CD4-positive, alpha-beta memory T cell (primary cell): Measurements from ENCODE around the gene THEM5. TPM values are rescaled to one million over a fixed set of nuclear protein-coding genes. Genes with fewer than 3 reads are reported as not detected.

Experiments
- CTCF ChIA-PET: fragments of 350-600 bp; sonication (Branson Sonifier 250); formaldehyde crosslinking; loops from one replicate; lab custom pipeline; 2021; ENCODE audit warnings: inconsistent platforms; ENCODE audit not compliant: partially characterized antibody; lab: Charles Lee
- POLR2A ChIA-PET: fragments of 350-600 bp; sonication (Branson Sonifier 250); formaldehyde crosslinking; loops from one replicate; lab custom pipeline; 2021; ENCODE audit not compliant: partially characterized antibody; lab: Charles Lee
- DNase-seq, 5 donors: peaks; one replicate each; pipeline versions ENCODE4 v3.0.0 to v3.0.0-alpha.2; 2020 to 2022; ENCODE audit warnings: mixed read lengths in 1 of 5
- H3K27ac ChIP-seq: one replicate; pipeline ENCODE4 v1.7.0; 2013; ENCODE audit warnings: low read depth, low read length
- H3K27me3 ChIP-seq: 2 replicates; pipeline ENCODE4 v1.7.0; 2013; ENCODE audit warnings: mild to moderate bottlenecking, low read length, moderate library complexity; ENCODE audit not compliant: insufficient read depth
- H3K36me3 ChIP-seq: 2 replicates; pipeline ENCODE4 v1.7.0; 2013; ENCODE audit warnings: mild to moderate bottlenecking, low read length, moderate library complexity; ENCODE audit not compliant: insufficient read depth
- H3K4me1 ChIP-seq: 2 replicates; pipeline ENCODE4 v1.7.0; 2013; ENCODE audit warnings: mild to moderate bottlenecking, low read length, moderate library complexity; ENCODE audit not compliant: insufficient read depth
- H3K4me3 ChIP-seq, 2 donors: one replicate each; pipeline ENCODE4 v1.7.0; 2013; ENCODE audit warnings: low read length in 2 of 2, mild to moderate bottlenecking in 1 of 2
- H3K9me3 ChIP-seq, 2 donors: one replicate each; pipeline ENCODE4 v1.7.0; 2013; ENCODE audit warnings: low read length in 2 of 2, control low read depth in 1 of 2; ENCODE audit not compliant: control insufficient read depth in 1 of 2
- H3K27ac Mint-ChIP-seq, 7 donors: one replicate each; pipeline ENCODE4 v1.8.0; 2020 to 2021; ENCODE audit warnings: mixed read lengths in 7 of 7, mild to moderate bottlenecking in 6 of 7, inconsistent platforms in 3 of 7, moderate library complexity in 3 of 7
- H3K27me3 Mint-ChIP-seq, 2 donors: one replicate each; pipeline ENCODE4 v1.8.0; 2020 to 2021; ENCODE audit warnings: mixed read lengths in 2 of 2
- H3K36me3 Mint-ChIP-seq, 2 donors: one replicate each; pipeline ENCODE4 v1.8.0; 2020 to 2021; ENCODE audit warnings: mixed read lengths in 2 of 2, inconsistent platforms in 1 of 2, mild to moderate bottlenecking in 1 of 2
- H3K4me1 Mint-ChIP-seq, 4 donors: one replicate each; pipeline ENCODE4 v1.8.0; 2020 to 2021; ENCODE audit warnings: mixed read lengths in 4 of 4, mild to moderate bottlenecking in 1 of 4
- H3K4me3 Mint-ChIP-seq, 8 donors: one replicate each; pipeline ENCODE4 v1.8.0; 2020 to 2021; ENCODE audit warnings: mixed read lengths in 8 of 8, mild to moderate bottlenecking in 7 of 8, moderate library complexity in 6 of 8, inconsistent platforms in 3 of 8
- H3K9me3 Mint-ChIP-seq, 8 donors: one replicate each; pipeline ENCODE4 v1.8.0; 2020 to 2021; ENCODE audit warnings: mixed read lengths in 8 of 8, mild to moderate bottlenecking in 5 of 8, inconsistent platforms in 3 of 8, moderate library complexity in 1 of 8
- intact Hi-C: fragments of 100-400 bp; cut with micrococcal nuclease; formaldehyde crosslinking; loops from one replicate; pipeline ENCODE4 v1.15.1; 2023
- polyA plus RNA-seq, 2 donors: library from polyadenylated mRNA; unstranded; fragments of 300-500 nt; fragmentation: Illumina TruSeq; gene quantifications; one replicate each; pipeline ENCODE4 v1.2.3, GENCODE V29; 2021
- total RNA-seq, 2 experiments: library from RNA; stranded (reverse); gene quantifications; one replicate each; pipeline ENCODE4 v1.2.3, GENCODE V29; 2021

The THEM5 gene
- total and polyA plus RNA-seq, 4 experiments from 2014 or later = 0.40 TPM; not detected in 3

DNA sequence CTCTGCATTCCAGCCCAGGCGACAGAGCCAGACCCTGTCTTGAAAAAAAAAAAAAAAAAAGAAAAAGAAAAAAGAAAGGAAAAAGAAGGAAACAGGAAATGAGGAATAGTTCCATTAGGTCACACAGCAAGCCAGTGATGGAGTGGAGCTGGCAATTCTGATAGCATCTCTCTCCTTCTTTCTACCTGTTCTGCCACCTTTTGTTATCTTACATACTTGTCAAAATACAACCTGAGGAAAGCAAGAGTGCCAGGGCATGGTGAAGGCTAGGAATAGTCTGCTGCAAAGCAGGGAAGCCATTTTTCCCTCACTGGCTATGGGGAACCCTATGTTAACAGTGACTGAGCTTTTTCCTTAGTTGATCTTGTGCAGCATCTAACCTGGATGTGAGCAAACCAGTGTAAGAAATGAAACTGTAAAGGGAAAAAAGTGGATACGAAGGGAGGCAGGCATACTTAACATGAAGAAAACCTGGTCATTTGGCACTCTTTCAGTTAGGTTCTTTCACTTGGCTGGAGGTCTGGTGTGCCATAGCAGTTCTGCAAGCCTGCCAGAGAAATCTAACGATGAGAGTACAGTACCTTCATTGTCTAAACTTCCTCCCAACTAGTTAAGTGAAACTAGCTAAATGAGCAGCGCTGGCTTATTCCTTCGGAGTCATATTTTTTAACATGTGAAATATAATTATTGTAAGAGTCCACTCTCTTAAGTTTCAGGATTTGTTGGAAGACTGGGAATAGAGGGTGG, 17.9 kb upstream of the THEM5 start:
- intact Hi-C loops = no loop called here
- no peak overlapping the region for H3K4me3 Mint-ChIP-seq
- H3K27me3 Mint-ChIP-seq = no peaks in the 10 kb centered on the region
- H3K9me3 Mint-ChIP-seq = no peaks in the 10 kb centered on the region
- Histone ChIP-seq H3K27ac (no peak overlapping the region), H3K27me3 (no peaks in the 10 kb centered on the region), H3K4me1 (peaks cover 6% of the 10 kb centered on the region), H3K36me3 (peaks cover 17% of the 10 kb centered on the region), H3K9me3 (no peaks in the 10 kb centered on the region), H3K4me3 (no peak overlapping the region)
- DNase-seq = no peak
- ChIA-PET POLR2A (interaction anchor here (0.6 kb wide), 1 partner anchor 29 kb away, joined by 3 read pairs; no protein-coding TSS in a partner anchor), CTCF (interaction anchor here (0.6 to 1.4 kb wide), 2 partner anchors 31 to 124 kb away, joined by 3 to 6 read pairs; no protein-coding TSS in a partner anchor)
- peaks cover 11 to 30% (median 18%) of the 10 kb centered on the region in 4 donors for H3K4me1 Mint-ChIP-seq
- H3K36me3 Mint-ChIP-seq = peaks cover 25 to 31% of the 10 kb centered on the region in 2 donors
- peak overlapping the region in 3 of 7 donors; percentile 10 to 57 (median 24) for H3K27ac Mint-ChIP-seq

DNA sequence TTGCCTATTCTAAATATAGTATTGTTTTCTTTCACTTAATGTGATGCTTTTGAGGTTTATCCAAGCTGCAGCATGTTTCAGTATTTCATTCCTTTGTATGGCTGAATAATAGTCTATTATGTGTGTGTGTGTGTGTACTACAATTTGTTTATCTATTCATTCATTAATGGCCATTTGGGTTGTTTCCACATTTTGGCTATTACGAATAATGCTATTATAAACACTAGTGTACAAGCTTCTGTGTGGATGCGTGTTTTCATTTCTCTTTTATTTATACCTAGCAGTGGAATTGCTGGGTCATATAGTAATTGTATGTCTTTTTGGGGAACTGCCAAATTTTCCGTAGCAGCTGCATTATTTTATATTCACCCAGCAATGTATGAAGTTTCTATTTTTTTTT, 15.0 kb upstream of the THEM5 start:
- peaks cover 7 to 10% of the 10 kb centered on the region in 2 donors for H3K36me3 Mint-ChIP-seq
- no peaks in the 10 kb centered on the region for H3K9me3 Mint-ChIP-seq
- intact Hi-C loops = no loop called here
- ChIA-PET CTCF (interaction anchor here (0.6 kb wide), 1 partner anchor 411 kb away, joined by 3 read pairs; no protein-coding TSS in a partner anchor), POLR2A (no interaction called here)
- H3K4me3 Mint-ChIP-seq = no peak overlapping the region
- no peaks in the 10 kb centered on the region for H3K27me3 ChIP-seq
- no peak for DNase-seq
- peaks cover 0 to 2% of the 10 kb centered on the region in 2 donors for H3K27me3 Mint-ChIP-seq
- H3K4me1 ChIP-seq = no peaks in the 10 kb centered on the region
- no peak overlapping the region for H3K27ac ChIP-seq
- no peaks in the 10 kb centered on the region for H3K9me3 ChIP-seq
- H3K27ac Mint-ChIP-seq = no peak overlapping the region
- no peak overlapping the region for H3K4me3 ChIP-seq
- H3K4me1 Mint-ChIP-seq = peaks cover 0 to 8% (median 1%) of the 10 kb centered on the region in 4 donors
- H3K36me3 ChIP-seq = peaks cover 2% of the 10 kb centered on the region

GRCh38 chr1:151867765-151868411, 14.4 kb upstream of the THEM5 start:
- Histone ChIP-seq H3K27ac (no peak overlapping the region), H3K4me1 (no peaks in the 10 kb centered on the region), H3K36me3 (no peaks in the 10 kb centered on the region), H3K27me3 (no peaks in the 10 kb centered on the region), H3K9me3 (no peaks in the 10 kb centered on the region), H3K4me3 (no peak overlapping the region)
- no peak overlapping the region for H3K4me3 Mint-ChIP-seq
- H3K27me3 Mint-ChIP-seq = peaks cover 0 to 2% of the 10 kb centered on the region in 2 donors
- ChIA-PET CTCF (no interaction called here), POLR2A (interaction anchor here (1.0 kb wide), 1 partner anchor 11 kb away, joined by 4 read pairs; no protein-coding TSS in a partner anchor)
- no peak overlapping the region for H3K27ac Mint-ChIP-seq
- intact Hi-C loops = no loop called here
- H3K36me3 Mint-ChIP-seq = peaks cover 1 to 4% of the 10 kb centered on the region in 2 donors
- H3K9me3 Mint-ChIP-seq = no peaks in the 10 kb centered on the region
- H3K4me1 Mint-ChIP-seq = peaks cover 0 to 8% (median 1%) of the 10 kb centered on the region in 4 donors
- DNase-seq = no peak

GRCh38 chr1:151867321-151867720, 13.8 kb upstream of the THEM5 start:
- no peaks in the 10 kb centered on the region for H3K27me3 ChIP-seq
- no peak for DNase-seq
- H3K36me3 ChIP-seq = no peaks in the 10 kb centered on the region
- Mint-ChIP-seq H3K27ac (no peak overlapping the region), H3K4me3 (no peak overlapping the region), H3K36me3 (no peaks in the 10 kb centered on the region), H3K4me1 (peaks cover 0 to 8% (median 1%) of the 10 kb centered on the region in 4 donors), H3K9me3 (no peaks in the 10 kb centered on the region), H3K27me3 (peaks cover 0 to 2% of the 10 kb centered on the region in 2 donors)
- intact Hi-C loops = no loop called here
- CTCF ChIA-PET = no interaction called here
- H3K27ac ChIP-seq = no peak overlapping the region
- H3K4me1 ChIP-seq = no peaks in the 10 kb centered on the region
- H3K9me3 ChIP-seq = no peaks in the 10 kb centered on the region
- H3K4me3 ChIP-seq = no peak overlapping the region
- POLR2A ChIA-PET = interaction anchor here (1.0 kb wide), 1 partner anchor 11 kb away, joined by 4 read pairs; no protein-coding TSS in a partner anchor

- Histone ChIP-seq H3K9me3 (no peaks in the 10 kb centered on the region), H3K4me3 (no peak overlapping the region), H3K4me1 (no peaks in the 10 kb centered on the region), H3K27ac (no peak overlapping the region), H3K36me3 (no peaks in the 10 kb centered on the region), H3K27me3 (no peaks in the 10 kb centered on the region)
- H3K36me3 Mint-ChIP-seq = no peaks in the 10 kb centered on the region
- H3K27me3 Mint-ChIP-seq = peaks cover 0 to 2% of the 10 kb centered on the region in 2 donors
- peaks cover 0 to 8% (median under 1%) of the 10 kb centered on the region in 4 donors for H3K4me1 Mint-ChIP-seq
- H3K27ac Mint-ChIP-seq = no peak overlapping the region
- intact Hi-C loops = no loop called here
- ChIA-PET CTCF (interaction anchor here (1.1 kb wide), 1 partner anchor 30 kb away, joined by 3 read pairs; no protein-coding TSS in a partner anchor), POLR2A (no interaction called here)
- no peak for DNase-seq
- H3K4me3 Mint-ChIP-seq = no peak overlapping the region
- no peaks in the 10 kb centered on the region for H3K9me3 Mint-ChIP-seq
These were observed 10.9 kb upstream of the THEM5 start for GRCh38 chr1:151864411-151864810.

GRCh38 chr1:151862604-151863003, 9.1 kb upstream of the THEM5 start:
- H3K36me3 Mint-ChIP-seq = no peaks in the 10 kb centered on the region
- H3K27ac Mint-ChIP-seq = no peak overlapping the region
- H3K9me3 Mint-ChIP-seq = no peaks in the 10 kb centered on the region
- Histone ChIP-seq H3K4me3 (no peak overlapping the region), H3K27ac (no peak overlapping the region), H3K4me1 (no peaks in the 10 kb centered on the region), H3K9me3 (no peaks in the 10 kb centered on the region), H3K27me3 (no peaks in the 10 kb centered on the region), H3K36me3 (no peaks in the 10 kb centered on the region)
- intact Hi-C loops = no loop called here
- ChIA-PET POLR2A (no interaction called here), CTCF (no interaction called here)
- no peaks in the 10 kb centered on the region for H3K4me1 Mint-ChIP-seq
- DNase-seq = no peak
- H3K27me3 Mint-ChIP-seq = peaks cover 0 to 2% of the 10 kb centered on the region in 2 donors
- H3K4me3 Mint-ChIP-seq = no peak overlapping the region

GRCh38 chr1:151860504-151861187, 7.1 kb upstream of the THEM5 start:
- CTCF ChIA-PET = no interaction called here
- H3K9me3 Mint-ChIP-seq = no peaks in the 10 kb centered on the region

More at GRCh38 chr1:151860504-151861187, 7.1 kb upstream of the THEM5 start:
- no peaks in the 10 kb centered on the region for H3K9me3 ChIP-seq
- H3K4me3 Mint-ChIP-seq = no peak overlapping the region
- peaks cover 0 to 1% (median 0%) of the 10 kb centered on the region in 4 donors for H3K4me1 Mint-ChIP-seq
- intact Hi-C loops = no loop called here
- H3K27ac ChIP-seq = no peak overlapping the region
- H3K27me3 Mint-ChIP-seq = peaks cover 0 to 2% of the 10 kb centered on the region in 2 donors
- peak overlapping the region in 1 of 7 donors; percentile 59 for H3K27ac Mint-ChIP-seq
- no peaks in the 10 kb centered on the region for H3K4me1 ChIP-seq
- no peaks in the 10 kb centered on the region for H3K36me3 ChIP-seq
- H3K27me3 ChIP-seq = no peaks in the 10 kb centered on the region
- POLR2A ChIA-PET = no interaction called here
- DNase-seq = no peak
- H3K4me3 ChIP-seq = no peak overlapping the region
- H3K36me3 Mint-ChIP-seq = no peaks in the 10 kb centered on the region
